Stimulated activated CD8-positive, alpha-beta memory T cell treated with anti-CD3 and anti-CD28 coated beads, Interleukin-7, amount 100 ng/mL, for 1 hour (primary cell): ENCODE data around the gene CEP250.
"Not testable (repeated sequence)": the region's sequence is repeated elsewhere in the genome, so short reads cannot be mapped to it uniquely, and the experiment has no call there.

ENCODE experiments used
- DNase-seq, 2 donors: peaks; one replicate each; pipeline ENCODE4 v3.0.0-alpha.2; 2020; ENCODE audit warnings: low read depth in 2 of 2

Gene CEP250

GRCh38 chr20:35525639-35526038 is 70.2 kb downstream of the CEP250 start:
- no peak for DNase-seq

- DNase-seq, result no peak
Measured at GRCh38 chr20:35527122-35527769, 71.8 kb downstream of the CEP250 start.

GRCh38 chr20:35529552-35529951 is 74.2 kb downstream of the CEP250 start, which contains the start of gene C20orf173:
C20orf173 (minus strand) TSS chr20:35529652; CDS start chr20:35529373, 279 bp downstream.
- no peak for DNase-seq

GRCh38 chr20:35539756-35540212 is 84.4 kb downstream of the CEP250 start:
- DNase-seq, result no peak

- DNase-seq, result no peak
Measured at GRCh38 chr20:35541118-35541782, 85.9 kb downstream of the CEP250 start.

- peak; percentile 95 to 96 for DNase-seq
Measured at GRCh38 chr20:35541783-35542662, 86.6 kb downstream of the CEP250 start, which contains the start of gene ERGIC3. ERGIC3 (plus strand) TSS chr20:35542078; CDS start chr20:35542098, 20 bp downstream.

- no peak for DNase-seq
Measured at GRCh38 chr20:35542990-35543389, 87.6 kb downstream of the CEP250 start.

- no peak for DNase-seq
Measured at GRCh38 chr20:35544436-35544835, 89.0 kb downstream of the CEP250 start.

- not testable (repeated sequence) for DNase-seq
Measured at GRCh38 chr20:35544941-35545340, 89.5 kb downstream of the CEP250 start.

- DNase-seq, result no peak
Measured at GRCh38 chr20:35546127-35546526, 90.7 kb downstream of the CEP250 start.

GRCh38 chr20:35547329-35547728 is 91.9 kb downstream of the CEP250 start:
- DNase-seq, result no peak

- no peak for DNase-seq
Measured at GRCh38 chr20:35551503-35551902, 96.1 kb downstream of the CEP250 start.

GRCh38 chr20:35552914-35553313 is 97.5 kb downstream of the CEP250 start:
- no peak for DNase-seq

- not testable (repeated sequence) for DNase-seq
Measured at GRCh38 chr20:35555461-35555860, 100.1 kb downstream of the CEP250 start.

GRCh38 chr20:35555951-35556645 is 100.7 kb downstream of the CEP250 start:
- no peak for DNase-seq

GRCh38 chr20:35556871-35557270 is 101.5 kb downstream of the CEP250 start:
- DNase-seq, result no peak

GRCh38 chr20:35558451-35558850 is 103.1 kb downstream of the CEP250 start:
- DNase-seq, result no peak

- DNase-seq, result no peak
Measured at GRCh38 chr20:35559042-35559693, 103.8 kb downstream of the CEP250 start.

- no peak for DNase-seq
Measured at GRCh38 chr20:35560105-35560511, 104.7 kb downstream of the CEP250 start.

- DNase-seq, result no peak
Measured at GRCh38 chr20:35560541-35560940, 105.1 kb downstream of the CEP250 start.

- no peak for DNase-seq
Measured at GRCh38 chr20:35561268-35561667, 105.9 kb downstream of the CEP250 start.
